GM19328 (cell line): ENCODE measurements around the gene MAGI2.

Experiments
- ATAC-seq: cut with Tn5 transposase; IDR thresholded peaks from one replicate; pipeline ENCODE4 v1.9.1; 2021; ENCODE audit warnings: mild to moderate bottlenecking, moderate library complexity; ENCODE audit not compliant: unreplicated experiment

Gene MAGI2

DNA sequence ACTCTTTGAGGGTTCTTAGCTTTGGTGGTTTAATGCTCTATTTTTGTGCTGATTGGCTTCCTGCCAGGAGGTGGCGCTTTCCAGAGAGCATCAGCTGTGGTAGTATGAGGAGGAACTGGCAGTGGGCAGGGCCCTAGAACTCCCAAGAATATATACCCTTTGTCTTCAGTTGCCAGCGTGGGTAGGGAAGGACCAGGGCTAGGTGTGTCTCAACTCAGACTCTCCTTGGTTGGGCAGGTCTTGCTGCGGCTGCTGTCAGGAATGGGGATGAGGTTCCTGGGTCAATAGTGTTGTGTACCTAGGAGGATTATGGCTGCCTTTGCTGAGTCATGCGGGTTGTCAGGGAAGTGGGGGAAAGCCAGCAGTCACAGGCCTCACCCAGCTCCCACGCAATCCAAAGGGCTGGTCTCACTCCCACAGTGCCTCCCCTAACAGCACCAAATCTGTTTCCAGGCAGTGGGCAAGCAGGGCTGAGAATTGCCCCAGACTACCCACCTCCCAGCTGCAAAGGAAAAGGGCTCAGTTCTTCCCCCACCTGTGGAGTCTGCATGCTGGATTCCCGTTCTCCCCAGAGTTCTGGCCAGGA, 1463.4 kb downstream of the MAGI2 start:
- no peak for ATAC-seq

- ATAC-seq = no peak
Measured at GRCh38 chr7:77985974-77986339, 1467.5 kb downstream of the MAGI2 start.

DNA sequence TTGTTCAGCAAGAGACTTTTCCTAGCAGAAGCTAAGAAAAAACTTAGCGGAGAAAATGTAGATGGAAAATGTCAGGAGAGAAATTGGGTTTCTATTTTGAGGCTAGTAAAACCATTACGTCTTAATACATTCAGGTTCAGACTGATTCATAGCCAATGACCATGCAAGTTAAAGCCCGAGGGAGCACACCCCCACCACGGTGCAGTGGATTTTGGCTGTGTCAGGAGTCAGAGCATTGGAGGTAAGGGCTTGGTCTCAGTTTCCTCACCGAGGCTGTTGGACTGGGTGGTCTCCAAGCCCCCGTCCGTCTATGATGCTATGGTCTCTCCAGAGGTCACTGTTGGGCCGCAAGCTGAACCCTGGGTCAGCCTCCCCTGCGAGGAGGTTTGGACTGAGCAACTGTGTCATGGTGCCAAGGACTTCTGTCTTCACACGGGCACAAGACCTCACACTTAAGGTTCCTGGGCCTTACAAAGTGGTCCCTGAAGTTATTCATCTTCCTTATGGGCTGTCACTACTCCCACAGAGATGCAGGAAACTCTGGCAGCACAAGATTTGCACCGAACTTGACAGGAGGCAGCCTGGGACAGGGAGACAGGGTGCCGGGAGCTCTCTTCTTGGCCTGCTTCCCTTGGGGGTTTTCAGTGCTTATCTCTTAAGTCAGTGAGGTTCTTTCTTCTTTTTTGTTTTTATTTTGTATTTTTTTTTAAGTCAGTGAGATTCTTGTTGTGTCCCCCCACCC, 1468.1 kb downstream of the MAGI2 start:
- ATAC-seq = no peak

DNA sequence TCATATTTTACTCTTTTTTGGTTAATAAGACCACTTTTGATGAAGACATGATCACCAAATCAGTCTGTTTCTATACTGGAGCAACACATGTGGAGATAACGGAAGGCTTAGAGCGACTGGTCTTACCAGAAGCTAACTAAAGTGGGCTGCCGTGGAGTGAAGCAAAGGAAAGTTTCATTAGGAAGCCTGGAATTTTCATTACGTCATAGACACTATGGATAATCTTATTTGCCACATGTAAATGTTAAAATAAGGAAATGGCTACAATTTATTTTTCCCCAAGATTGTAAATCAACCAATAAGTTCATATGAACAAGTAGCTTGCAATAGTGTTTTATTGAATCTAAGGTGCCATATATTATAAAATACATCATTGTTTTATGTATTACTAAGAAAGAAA, 1469.5 kb downstream of the MAGI2 start:
- ATAC-seq = no peak

- no peak for ATAC-seq
Measured at GRCh38 chr7:77982926-77983550, 1470.4 kb downstream of the MAGI2 start.

GRCh38 chr7:77980087-77980713, 1473.3 kb downstream of the MAGI2 start:
- ATAC-seq = no peak

GRCh38 chr7:77979219-77979618, 1474.2 kb downstream of the MAGI2 start:
- no peak for ATAC-seq

GRCh38 chr7:77975672-77976480, 1477.6 kb downstream of the MAGI2 start:
- ATAC-seq = no peak

GRCh38 chr7:77971726-77972125, 1481.7 kb downstream of the MAGI2 start:
- no peak for ATAC-seq

DNA sequence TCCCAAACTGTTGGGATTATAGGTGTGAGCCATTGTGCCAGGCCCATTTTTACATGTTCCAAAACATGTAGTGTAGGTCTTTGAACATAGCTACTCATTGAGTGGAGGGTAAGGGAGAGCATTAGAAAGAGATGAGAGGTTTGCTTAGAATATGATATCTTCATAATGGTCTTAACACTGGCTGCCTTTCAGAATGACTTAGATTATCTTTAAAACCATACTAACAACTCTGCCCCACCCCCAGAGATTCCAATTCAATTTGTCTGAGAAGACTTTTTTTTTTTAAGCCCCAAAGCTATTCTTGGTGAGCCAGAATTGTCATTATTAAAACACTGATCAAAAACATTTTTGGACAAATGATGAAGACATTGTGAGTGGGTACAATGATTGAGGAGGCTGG, 1486.0 kb downstream of the MAGI2 start:
- no peak for ATAC-seq
